OCI-M2 (cell line): ENCODE measurements around the gene NAP1L2.
"Not testable (repeated sequence)": the region's sequence is repeated elsewhere in the genome, so short reads cannot be mapped to it uniquely, and the experiment has no call there.

Experiments used
- DNase-seq: peaks from one replicate; lab custom pipeline; 2025; ENCODE audit not compliant: unreplicated experiment; lab: John Stamatoyannopoulos, UW

The NAP1L2 gene, protein sequence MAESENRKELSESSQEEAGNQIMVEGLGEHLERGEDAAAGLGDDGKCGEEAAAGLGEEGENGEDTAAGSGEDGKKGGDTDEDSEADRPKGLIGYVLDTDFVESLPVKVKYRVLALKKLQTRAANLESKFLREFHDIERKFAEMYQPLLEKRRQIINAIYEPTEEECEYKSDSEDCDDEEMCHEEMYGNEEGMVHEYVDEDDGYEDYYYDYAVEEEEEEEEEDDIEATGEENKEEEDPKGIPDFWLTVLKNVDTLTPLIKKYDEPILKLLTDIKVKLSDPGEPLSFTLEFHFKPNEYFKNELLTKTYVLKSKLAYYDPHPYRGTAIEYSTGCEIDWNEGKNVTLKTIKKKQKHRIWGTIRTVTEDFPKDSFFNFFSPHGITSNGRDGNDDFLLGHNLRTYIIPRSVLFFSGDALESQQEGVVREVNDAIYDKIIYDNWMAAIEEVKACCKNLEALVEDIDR

DNA sequence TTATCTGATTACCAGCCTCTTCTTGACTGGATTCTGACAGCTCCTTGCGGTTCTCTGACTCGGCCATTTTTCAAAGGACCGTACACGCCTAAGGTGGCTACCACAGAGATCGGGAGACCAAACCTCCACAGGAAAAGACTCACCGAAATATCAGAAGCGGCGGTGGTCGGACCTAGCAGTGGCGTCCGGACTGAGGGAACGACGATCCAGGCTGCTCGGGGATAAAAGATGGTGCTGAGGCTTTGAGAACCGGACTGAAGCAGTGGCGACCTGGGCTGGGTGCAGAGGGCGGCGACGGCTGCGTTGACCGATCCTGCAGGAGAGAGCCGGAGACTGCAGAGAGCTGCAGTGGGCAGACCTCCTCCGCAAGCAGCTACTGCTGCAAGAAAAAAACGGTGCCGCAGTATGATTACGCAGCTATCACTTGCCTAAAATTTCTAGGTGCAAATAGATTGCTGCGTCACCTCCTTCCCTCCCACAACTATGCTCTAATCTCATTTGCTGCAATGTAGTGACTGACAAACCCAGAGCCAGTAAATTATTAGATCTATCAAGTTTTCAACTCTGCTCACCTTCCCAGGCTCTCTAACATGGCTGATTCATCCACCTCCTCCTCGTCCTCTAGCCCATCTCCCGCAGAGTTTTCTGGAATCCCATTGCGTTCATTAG lies at the start of gene NAP1L2:
Gene NAP1L2, minus strand, starts transcription at position 426 of the 669 bp plus-strand sequence. Its CDS starts 359 bp downstream, at position 67.
- no peak for DNase-seq

DNA sequence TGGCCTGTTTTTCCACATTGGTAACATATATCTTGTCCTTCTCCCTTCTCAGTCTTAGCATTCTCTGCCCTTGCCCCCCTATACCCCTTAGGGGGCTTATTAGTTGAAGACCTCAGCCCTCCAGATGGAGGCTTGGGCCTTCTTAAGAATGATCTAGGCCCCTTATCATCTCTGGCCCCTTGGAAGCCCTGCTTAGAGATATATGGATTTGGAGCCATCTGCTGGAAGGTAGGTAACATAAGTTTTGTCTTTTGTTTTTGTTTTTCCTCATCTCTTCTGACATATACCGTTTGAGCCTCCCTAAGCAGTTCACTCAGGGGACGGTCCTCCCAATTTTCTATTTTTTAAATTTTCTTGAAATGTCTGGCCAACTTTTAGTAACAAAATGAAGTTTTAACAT lies 48.3 kb upstream of the NAP1L2 start:
- DNase-seq = no peak

DNA sequence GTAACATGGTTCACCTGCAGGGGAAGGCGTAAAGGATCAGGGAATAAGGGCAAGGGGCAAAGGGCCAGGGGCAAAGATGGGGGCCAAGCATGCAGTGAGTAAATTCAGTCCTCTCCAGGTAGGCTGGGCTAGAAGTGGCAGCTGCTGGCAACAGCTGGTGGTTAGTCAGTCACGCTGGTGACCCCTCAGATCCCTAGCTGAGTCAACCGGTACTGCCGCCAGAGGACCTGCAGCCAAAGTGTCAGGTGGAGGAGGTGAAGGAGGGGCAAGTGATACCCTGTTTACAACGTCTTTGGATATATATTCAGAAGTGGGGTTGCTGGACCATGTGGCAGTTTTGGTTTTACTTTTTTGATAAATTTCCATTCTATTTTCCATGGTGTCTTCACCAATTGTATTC lies 24.6 kb upstream of the NAP1L2 start:
- no peak for DNase-seq

DNA sequence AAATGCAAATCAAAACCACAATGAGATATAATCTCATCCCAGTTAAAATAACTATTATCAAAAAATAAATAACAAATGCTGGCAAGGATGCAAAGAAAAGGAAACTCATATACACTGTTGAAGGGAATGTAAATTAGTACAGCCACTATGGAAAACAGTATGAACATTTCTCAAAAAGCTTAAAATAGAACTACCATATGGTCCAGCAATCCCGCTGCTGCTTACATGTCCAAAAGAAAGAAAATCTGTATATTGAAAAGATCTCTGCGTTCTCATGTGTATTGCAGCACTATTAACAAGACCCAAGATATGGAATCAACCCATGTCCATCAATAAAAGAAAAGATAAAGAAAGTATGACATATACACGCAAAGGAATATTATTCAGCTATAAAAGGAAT lies 3.0 kb upstream of the NAP1L2 start:
- no peak for DNase-seq

DNA sequence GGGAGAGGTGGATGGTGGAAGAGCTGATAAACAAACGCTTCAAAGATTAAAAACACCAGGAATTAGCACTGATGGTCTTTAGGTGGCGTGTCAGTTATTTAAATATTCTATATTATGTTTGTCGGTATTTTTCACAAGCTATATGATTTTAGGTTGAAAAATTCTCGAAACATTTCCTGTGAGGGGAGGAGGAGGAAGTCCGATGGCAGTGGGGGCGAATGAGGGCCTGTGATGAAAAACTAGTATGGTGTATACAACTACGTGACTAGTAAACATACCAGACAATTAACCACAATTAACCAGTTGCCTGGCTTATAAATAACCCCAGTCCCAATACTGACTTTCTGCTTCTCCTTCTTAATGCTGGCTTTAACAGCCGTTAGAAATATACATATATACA lies 595 bp upstream of the NAP1L2 start:
- no peak for DNase-seq

DNA sequence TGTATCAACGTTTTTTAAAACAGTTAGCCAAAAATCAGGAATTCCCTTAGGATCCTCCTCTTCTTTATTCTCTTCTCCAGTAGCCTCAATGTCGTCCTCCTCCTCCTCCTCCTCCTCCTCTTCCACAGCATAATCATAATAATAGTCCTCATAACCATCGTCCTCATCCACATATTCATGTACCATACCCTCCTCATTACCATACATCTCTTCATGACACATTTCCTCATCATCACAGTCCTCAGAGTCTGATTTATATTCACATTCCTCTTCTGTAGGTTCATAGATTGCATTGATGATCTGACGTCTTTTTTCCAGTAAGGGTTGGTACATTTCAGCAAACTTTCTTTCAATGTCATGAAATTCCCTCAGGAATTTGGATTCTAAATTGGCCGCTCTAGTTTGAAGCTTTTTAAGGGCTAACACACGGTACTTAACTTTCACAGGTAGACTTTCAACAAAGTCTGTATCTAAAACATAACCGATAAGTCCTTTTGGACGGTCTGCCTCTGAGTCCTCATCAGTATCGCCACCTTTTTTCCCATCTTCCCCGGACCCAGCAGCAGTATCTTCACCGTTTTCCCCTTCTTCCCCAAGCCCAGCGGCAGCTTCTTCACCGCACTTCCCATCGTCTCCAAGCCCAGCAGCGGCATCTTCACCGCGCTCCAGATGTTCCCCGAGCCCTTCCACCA lies 771 bp downstream of the NAP1L2 start:
- no peak for DNase-seq

DNA sequence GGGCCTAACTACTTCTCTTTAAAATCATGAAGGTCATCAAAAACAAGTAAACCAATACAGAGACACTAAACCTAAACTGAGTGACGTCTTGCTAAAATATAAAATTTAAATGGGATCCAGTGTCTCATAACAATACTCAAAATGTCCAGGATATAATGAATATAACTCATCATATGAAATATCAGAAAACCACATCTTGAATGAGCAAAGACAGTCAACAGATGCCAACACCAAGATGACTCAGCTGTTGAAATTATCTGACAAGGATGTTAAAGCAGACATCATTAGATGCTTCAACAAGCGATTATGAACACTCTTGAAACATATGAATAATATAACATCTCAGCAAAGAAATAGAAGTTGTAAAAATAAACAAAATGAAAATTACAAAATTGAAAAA lies 8.3 kb downstream of the NAP1L2 start:
- DNase-seq = no peak

DNA sequence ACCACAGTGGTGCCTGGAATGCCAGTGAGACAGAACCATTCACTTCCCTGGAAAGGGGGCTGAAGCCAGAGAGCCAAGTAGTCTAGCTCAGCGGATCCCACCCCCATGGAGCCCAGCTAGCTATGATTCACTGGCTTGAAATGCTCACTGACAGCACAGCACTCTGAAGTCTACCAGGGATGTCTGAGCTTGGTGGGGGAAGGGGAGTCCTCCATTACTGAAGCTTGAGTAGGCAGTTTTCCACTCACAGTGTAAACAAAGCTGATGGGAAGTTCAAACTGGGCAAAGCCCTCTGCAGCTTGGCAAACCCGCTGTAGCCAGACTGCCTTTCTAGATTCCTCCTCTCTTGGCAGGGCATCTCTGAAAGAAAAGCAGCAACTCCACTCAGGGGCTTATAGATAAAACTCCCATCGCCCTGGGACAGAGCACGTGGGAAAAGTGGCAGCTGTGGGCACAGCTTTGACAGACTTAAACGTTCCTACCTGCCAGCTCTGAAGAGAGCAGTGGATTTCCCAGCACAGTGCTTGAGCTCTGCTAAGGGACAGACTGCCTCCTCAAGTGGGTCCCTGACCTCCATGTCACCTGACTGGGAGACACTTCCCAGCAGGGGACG lies 32.0 kb downstream of the NAP1L2 start:
- DNase-seq = no peak

DNA sequence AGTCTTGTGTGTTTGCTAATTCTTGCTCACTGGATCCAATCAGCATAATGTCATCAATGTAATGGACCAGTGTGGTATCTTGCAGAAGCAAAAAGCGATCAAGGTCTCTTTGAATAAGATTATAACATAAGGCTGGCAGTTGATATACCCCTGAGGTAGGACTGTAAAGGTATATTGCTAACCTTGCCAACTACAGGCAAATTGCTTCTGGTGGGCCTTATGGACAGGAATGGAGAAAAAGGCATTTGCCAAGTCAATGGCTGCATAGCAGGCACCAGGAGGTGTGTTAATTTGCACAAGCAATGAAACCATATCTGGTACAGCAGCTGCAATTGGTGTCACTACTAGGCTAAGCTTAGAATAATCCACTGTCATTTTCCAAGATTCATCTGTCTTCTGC lies 45.7 kb downstream of the NAP1L2 start:
- DNase-seq = not testable (repeated sequence)
